Mesothelial cell of epicardium (in vitro differentiated cells): ENCODE results near the gene SELENOI. TPM values are rescaled to one million over a fixed set of nuclear protein-coding genes. Genes with fewer than 3 reads are reported as not detected.

ENCODE experiments used
- DNase-seq, 2 experiments: peaks; one replicate each; pipeline ENCODE4 v3.0.0; 2021; ENCODE audit warnings: low spot score in 2 of 2; ENCODE audit not compliant: unreplicated experiment in 2 of 2
- H3K27ac Mint-ChIP-seq: 2 replicates; pipeline ENCODE4 v1.8.0; 2021; ENCODE audit warnings: mixed read lengths
- H3K27me3 Mint-ChIP-seq: 2 replicates; pipeline ENCODE4 v1.8.0; 2021; ENCODE audit warnings: low read depth, mixed read lengths
- H3K36me3 Mint-ChIP-seq: 2 replicates; pipeline ENCODE4 v1.8.0; 2021; ENCODE audit warnings: mixed read lengths
- H3K4me1 Mint-ChIP-seq: 2 replicates; pipeline ENCODE4 v1.8.0; 2021; ENCODE audit warnings: mixed read lengths
- H3K4me3 Mint-ChIP-seq: 2 replicates; pipeline ENCODE4 v1.8.0; 2021; ENCODE audit warnings: mild to moderate bottlenecking, moderate library complexity, mixed read lengths
- H3K9me3 Mint-ChIP-seq: 2 replicates; pipeline ENCODE4 v1.8.0; 2021; ENCODE audit warnings: mixed read lengths
- CTCF ChIP-seq: fragments of 200-600 bp; sonication (generic); IDR thresholded peaks from one replicate; pipeline ENCODE4 v1.5.0; 2021; ENCODE audit warnings: antibody characterized with exemption; ENCODE audit not compliant: unreplicated experiment
- total RNA-seq: library from RNA; stranded (reverse); gene quantifications from 3 replicates; pipeline ENCODE4 v1.2.1, GENCODE V29; 2021

SELENOI gene
- total RNA-seq, 1 donor from 2014 or later = 32.0 TPM

GRCh38 chr2:26396734-26397298 is 50.9 kb downstream of the SELENOI start:
- H3K4me1 Mint-ChIP-seq = peaks cover 3% of the 10 kb centered on the region
- no peak overlapping the region for H3K27ac Mint-ChIP-seq
- no peak for DNase-seq
- no peaks in the 10 kb centered on the region for H3K27me3 Mint-ChIP-seq
- no peaks in the 10 kb centered on the region for H3K9me3 Mint-ChIP-seq
- no peak for TF ChIP-seq CTCF
- no peaks in the 10 kb centered on the region for H3K36me3 Mint-ChIP-seq
- no peak overlapping the region for H3K4me3 Mint-ChIP-seq

- no peak for TF ChIP-seq CTCF
- H3K36me3 Mint-ChIP-seq = no peaks in the 10 kb centered on the region
- no peak overlapping the region for H3K27ac Mint-ChIP-seq
- H3K4me1 Mint-ChIP-seq = peaks cover 3% of the 10 kb centered on the region
- H3K9me3 Mint-ChIP-seq = no peaks in the 10 kb centered on the region
- no peaks in the 10 kb centered on the region for H3K27me3 Mint-ChIP-seq
- no peak overlapping the region for H3K4me3 Mint-ChIP-seq
- no peak for DNase-seq
Measured at GRCh38 chr2:26399771-26400376, 53.9 kb downstream of the SELENOI start.

- H3K27me3 Mint-ChIP-seq = no peaks in the 10 kb centered on the region
- H3K4me1 Mint-ChIP-seq = peaks cover 3% of the 10 kb centered on the region
- no peak for TF ChIP-seq CTCF
- no peak overlapping the region for H3K27ac Mint-ChIP-seq
- H3K36me3 Mint-ChIP-seq = no peaks in the 10 kb centered on the region
- no peaks in the 10 kb centered on the region for H3K9me3 Mint-ChIP-seq
- H3K4me3 Mint-ChIP-seq = no peak overlapping the region
- no peak for DNase-seq
Measured at GRCh38 chr2:26400723-26401122, 54.8 kb downstream of the SELENOI start.

GRCh38 chr2:26401739-26402541 is 56.0 kb downstream of the SELENOI start, which contains the start of gene DRC1:
TSS of gene DRC1 (plus strand) at chr2:26401920. CDS start at chr2:26401990, 70 bp downstream.
- no peak within 1 kb of the TSS for H3K27ac Mint-ChIP-seq
- no peak for TF ChIP-seq CTCF

GRCh38 chr2:26407526-26407925 is 61.6 kb downstream of the SELENOI start:
- H3K9me3 Mint-ChIP-seq = no peaks in the 10 kb centered on the region
- DNase-seq = no peak
- no peak for TF ChIP-seq CTCF
- no peaks in the 10 kb centered on the region for H3K4me1 Mint-ChIP-seq
- no peak overlapping the region for H3K4me3 Mint-ChIP-seq
- H3K36me3 Mint-ChIP-seq = no peaks in the 10 kb centered on the region
- no peak overlapping the region for H3K27ac Mint-ChIP-seq
- H3K27me3 Mint-ChIP-seq = peaks cover 3% of the 10 kb centered on the region

More at GRCh38 chr2:26401739-26402541, 56.0 kb downstream of the SELENOI start, which contains the start of gene DRC1:
- H3K4me1 Mint-ChIP-seq = peaks cover 3% of the 10 kb centered on the region
- peak within 1 kb of the TSS; percentile 56 for H3K4me3 Mint-ChIP-seq
- no peaks in the 10 kb centered on the region for H3K27me3 Mint-ChIP-seq
- peak; percentile 85 to 86 for DNase-seq
- H3K9me3 Mint-ChIP-seq = no peaks in the 10 kb centered on the region
- H3K36me3 Mint-ChIP-seq = no peaks in the 10 kb centered on the region
